NT2/D1 (cell line): Measurements from ENCODE around the gene METTL15.

Source experiments
- SUZ12 ChIP-seq: IDR thresholded peaks from 2 replicates; pipeline ENCODE4 v1.6.1; 2011; ENCODE audit not compliant: insufficient read length, insufficient read depth; ENCODE audit errors: extremely low read depth
- YY1 ChIP-seq: IDR thresholded peaks from 2 replicates; pipeline ENCODE4 v1.6.1; 2011; ENCODE audit not compliant: insufficient read length, insufficient read depth
- ZNF274 ChIP-seq: IDR thresholded peaks from 2 replicates; pipeline ENCODE4 v1.6.1; 2011; ENCODE audit warnings: mild to moderate bottlenecking, low read depth, low read length

- TF ChIP-seq ZNF274, result no peak
- no peak for TF ChIP-seq SUZ12
- no peak for TF ChIP-seq YY1
Measured at GRCh38 chr11:28241760-28242159, 133.6 kb downstream of the METTL15 start.
